IMR-90 (cell line): ENCODE measurements around the gene PAM16. TPM values are rescaled to one million over a fixed set of nuclear protein-coding genes. Genes with fewer than 3 reads are reported as not detected.

Experiments used
- ATAC-seq: fragments of 200-7000 bp; cut with Tn5 transposase; 2 replicates; pipeline ENCODE4 v1.9.1; 2020; ENCODE audit warnings: low read depth, mild to moderate bottlenecking, moderate library complexity
- BruUV-seq: library from RNA; stranded (reverse); fragments of 400-500 nt; replicated peaks from 2 replicates; lab custom pipeline; 2021; lab: Mats Ljungman, UMichigan
- CTCF ChIA-PET: fragments of 300-600 bp; formaldehyde crosslinking; extraction: SDS; loops from one replicate; lab custom pipeline; 2021; ENCODE audit warnings: antibody characterized with exemption; lab: Yijun Ruan, JAX
- POLR2A ChIA-PET: fragments of 300-600 bp; sonication (Branson Sonifier 250); formaldehyde crosslinking; loops from one replicate; lab custom pipeline; 2022; ENCODE audit warnings: antibody characterized with exemption; ENCODE audit not compliant: unreplicated experiment; lab: Charles Lee
- DNase-seq: peaks from one replicate; pipeline ENCODE4 v3.0.0; 2013
- H2AFZ ChIP-seq: replicated peaks from 2 replicates; pipeline ENCODE3; 2013; ENCODE audit warnings: low read length, mild to moderate bottlenecking; ENCODE audit not compliant: poor library complexity
- H2AK5ac ChIP-seq: 2 replicates; pipeline ENCODE4 v1.6.1; 2013; ENCODE audit warnings: low read depth, low read length, inconsistent platforms
- H2AK9ac ChIP-seq: replicated peaks from 2 replicates; pipeline ENCODE3; 2013; ENCODE audit warnings: mild to moderate bottlenecking, low read depth, low read length, moderate library complexity; ENCODE audit not compliant: poor library complexity
- H2BK120ac ChIP-seq: 2 replicates; pipeline ENCODE4 v1.6.1; 2013; ENCODE audit warnings: low read depth, low read length, inconsistent platforms
- H2BK15ac ChIP-seq: 3 replicates; pipeline ENCODE4 v1.6.1; 2013; ENCODE audit warnings: low read depth, low read length, inconsistent platforms
- H2BK20ac ChIP-seq: 2 replicates; pipeline ENCODE4 v1.6.1; 2013; ENCODE audit warnings: low read depth, mild to moderate bottlenecking, inconsistent platforms, low read length, moderate library complexity
- H2BK5ac ChIP-seq: 2 replicates; pipeline ENCODE4 v1.6.1; 2013; ENCODE audit warnings: mild to moderate bottlenecking, low read depth, low read length, inconsistent platforms; ENCODE audit not compliant: poor library complexity, severe bottlenecking
- H3K14ac ChIP-seq: replicated peaks from 2 replicates; pipeline ENCODE4 v1.6.1; 2013; ENCODE audit warnings: low read depth, low read length, inconsistent platforms
- H3K18ac ChIP-seq: 2 replicates; pipeline ENCODE4 v1.6.1; 2013; ENCODE audit warnings: low read depth, low read length, control low read depth
- H3K23ac ChIP-seq: 2 replicates; pipeline ENCODE4 v1.6.1; 2013; ENCODE audit warnings: low read depth, low read length, inconsistent platforms
- H3K27ac ChIP-seq: 2 replicates; pipeline ENCODE4 v1.5.1; 2013; ENCODE audit warnings: mild to moderate bottlenecking, control low read depth, low read length; ENCODE audit not compliant: insufficient read depth
- H3K27me3 ChIP-seq: 2 replicates; pipeline ENCODE4 v1.6.1; 2013; ENCODE audit warnings: low read length; ENCODE audit not compliant: control insufficient read depth, insufficient read depth
- H3K36me3 ChIP-seq: 2 replicates; pipeline ENCODE4 v1.6.1; 2013; ENCODE audit warnings: low read length, mixed read lengths; ENCODE audit not compliant: control insufficient read depth, insufficient read depth
- H3K4ac ChIP-seq: 2 replicates; pipeline ENCODE4 v1.6.1; 2013; ENCODE audit warnings: low read depth, low read length, inconsistent platforms
- H3K4me1 ChIP-seq: 2 replicates; pipeline ENCODE4 v1.6.1; 2013; ENCODE audit warnings: low read length, mixed read lengths; ENCODE audit not compliant: control insufficient read depth, insufficient read depth
- H3K4me2 ChIP-seq: 2 replicates; pipeline ENCODE4 v1.6.1; 2013; ENCODE audit warnings: low read depth, mild to moderate bottlenecking, control low read depth, low read length, moderate library complexity
- H3K4me3 ChIP-seq: 2 replicates; pipeline ENCODE4 v1.5.1; 2013; ENCODE audit warnings: low read depth, mild to moderate bottlenecking, control low read depth, low read length, moderate library complexity; ENCODE audit not compliant: insufficient read depth
- H3K56ac ChIP-seq: 2 replicates; pipeline ENCODE4 v1.6.1; 2013; ENCODE audit warnings: low read length, inconsistent platforms; ENCODE audit not compliant: insufficient read depth; ENCODE audit errors: extremely low read depth
- H3K79me1 ChIP-seq, 2 experiments: 2 replicates each; pipeline ENCODE4 v1.6.1; 2013; ENCODE audit warnings: low read length in 2 of 2, inconsistent platforms in 1 of 2, low read depth in 1 of 2
- H3K9ac ChIP-seq: 2 replicates; pipeline ENCODE4 v1.6.1; 2013; ENCODE audit warnings: low read depth, low read length, control low read depth
- H3K9me1 ChIP-seq: 2 replicates; pipeline ENCODE4 v1.6.1; 2013; ENCODE audit warnings: low read length, inconsistent platforms; ENCODE audit not compliant: insufficient read depth
- H3K9me3 ChIP-seq: 2 replicates; pipeline ENCODE4 v1.6.1; 2013; ENCODE audit warnings: low read length; ENCODE audit not compliant: control insufficient read depth, insufficient read depth
- H4K20me1 ChIP-seq: 2 replicates; pipeline ENCODE4 v1.6.1; 2013; ENCODE audit warnings: low read length, inconsistent platforms; ENCODE audit not compliant: insufficient read depth
- H4K5ac ChIP-seq: 2 replicates; pipeline ENCODE4 v1.6.1; 2013; ENCODE audit warnings: mild to moderate bottlenecking, low read depth, low read length, control low read depth
- H4K8ac ChIP-seq, 2 experiments: 2 replicates each; pipeline ENCODE4 v1.6.1; 2013; ENCODE audit warnings: low read depth in 2 of 2, low read length in 2 of 2, control low read depth in 1 of 2, inconsistent platforms in 1 of 2
- H4K91ac ChIP-seq: 2 replicates; pipeline ENCODE4 v1.6.1; 2013; ENCODE audit warnings: low read depth, low read length, inconsistent platforms; ENCODE audit not compliant: insufficient read depth
- BHLHE40 ChIP-seq: fragments of 150-350 bp; IDR thresholded peaks from 2 replicates; pipeline ENCODE4 v1.6.1; 2016; ENCODE audit warnings: mild to moderate bottlenecking, low read depth, low read length
- CEBPB ChIP-seq: IDR thresholded peaks from 2 replicates; pipeline ENCODE4 v1.6.1; 2012; ENCODE audit warnings: low read depth, low read length, improper control_type of control experiment
- CHD1 ChIP-seq: IDR thresholded peaks from 2 replicates; pipeline ENCODE4 v1.6.1; 2012; ENCODE audit warnings: low read depth, low read length, improper control_type of control experiment
- CTCF ChIP-seq: conservative IDR thresholded peaks from 2 replicates; pipeline ENCODE4 v1.5.1; 2012; ENCODE audit warnings: mild to moderate bottlenecking, low read depth, low read length, improper control_type of control experiment
- ELK1 ChIP-seq: fragments of 150-350 bp; IDR thresholded peaks from 2 replicates; pipeline ENCODE4 v1.6.1; 2016; ENCODE audit warnings: low read depth, mild to moderate bottlenecking, low read length, moderate library complexity, borderline replicate concordance
- FOS ChIP-seq: fragments of 150-350 bp; IDR thresholded peaks from 2 replicates; pipeline ENCODE4 v1.6.1; 2016; ENCODE audit warnings: low read depth, low read length
- MAFK ChIP-seq: IDR thresholded peaks from 2 replicates; pipeline ENCODE4 v1.6.1; 2012; ENCODE audit warnings: low read depth, low read length, improper control_type of control experiment
- MXI1 ChIP-seq: IDR thresholded peaks from 2 replicates; pipeline ENCODE4 v1.6.1; 2012; ENCODE audit warnings: low read depth, mild to moderate bottlenecking, low read length, moderate library complexity, borderline replicate concordance
- NFE2L2 ChIP-seq: fragments of 150-350 bp; IDR thresholded peaks from 2 replicates; pipeline ENCODE4 v1.6.1; 2016; ENCODE audit warnings: low read depth, mild to moderate bottlenecking, low read length
- POLR2A ChIP-seq: IDR thresholded peaks from 2 replicates; pipeline ENCODE4 v1.6.1; 2012; ENCODE audit warnings: mild to moderate bottlenecking, low read depth, low read length
- RCOR1 ChIP-seq: IDR thresholded peaks from 2 replicates; pipeline ENCODE4 v1.6.1; 2012; ENCODE audit warnings: mild to moderate bottlenecking, low read length, improper control_type of control experiment; ENCODE audit not compliant: insufficient replicate concordance
- SMC3 ChIP-seq: fragments of 150-350 bp; IDR thresholded peaks from 2 replicates; pipeline ENCODE4 v1.6.1; 2016; ENCODE audit warnings: low read depth, mild to moderate bottlenecking, antibody characterized with exemption, low read length, moderate library complexity
- WGBS, 2 experiments: methylation state at CpG; one replicate each; pipeline versions ENCODE4 v1.1.5 to v1.1.7; 2013; ENCODE audit warnings: missing lambda C conversion rate in 2 of 2; ENCODE audit not compliant: insufficient read length in 1 of 2; ENCODE audit errors: extremely low coverage in 2 of 2; 5-methylcytosine and 5-hydroxymethylcytosine counted together
- dilution Hi-C: fragments of 300-500 bp; cut with HindIII; formaldehyde crosslinking; loops from one replicate; pipeline ENCODE4 v1.14.3; 2018; ENCODE audit warnings: low sequenced_read_pairs; ENCODE audit not compliant: unreplicated experiment
- in situ Hi-C: fragments of 300-500 bp; cut with MboI; formaldehyde crosslinking; loops from 3 replicates; pipeline ENCODE4 v1.14.3; 2019; ENCODE audit warnings: low sequenced_read_pairs, inconsistent platforms, mixed read lengths
- intact Hi-C: fragments of 100-400 bp; cut with micrococcal nuclease; formaldehyde crosslinking; loops from 2 replicates; pipeline ENCODE4 v1.10.0; 2022
- polyA plus RNA-seq, 3 experiments: library from polyadenylated mRNA; depleted of rRNA; stranded (reverse); fragments of >200 nt; gene quantifications; 2 replicates each; pipeline ENCODE4 v1.2.3, GENCODE V29; 2012; ENCODE audit warnings: low replicate concordance in 1 of 3
- total RNA-seq: library from RNA; depleted of rRNA; stranded (reverse); fragments of >200 nt; gene quantifications from 2 replicates; pipeline ENCODE4 v1.2.3, GENCODE V29; 2012

PAM16 gene
- total and polyA plus RNA-seq, 2 of the 4 experiments (the other 2 are of a cell fraction): 17.9 to 48.4 TPM

- no peak overlapping the region for H2AK9ac ChIP-seq
- H3K4me3 ChIP-seq: no peak overlapping the region
- dilution Hi-C loops (no loop called here), in situ Hi-C loops (loop anchor here (5.0 kb wide), 1 partner anchor 37 kb away; no protein-coding TSS in a partner anchor), intact Hi-C loops (no loop called here)
- ATAC-seq: no peak
- H2AK5ac ChIP-seq: peak overlapping the region; percentile 39; the same call in 1 of the 2 replicates
- 83% methylated on average over 1 of the region's 9 CpGs; no CpG with 5 or more reads in 1 of the 2 experiments for WGBS, 2 experiments
- H4K20me1 ChIP-seq: peaks cover 15% of the 10 kb centered on the region
- no peak overlapping the region for H2AFZ ChIP-seq
- no peak overlapping the region for H3K56ac ChIP-seq
- H3K4me1 ChIP-seq: peaks cover 2% of the 10 kb centered on the region; the same call in 1 of the 2 replicates
- H3K9ac ChIP-seq: no peak overlapping the region
- peaks cover 0 to 10% of the 10 kb centered on the region in 2 experiments; a peak in 1 of 4 replicates for H3K79me1 ChIP-seq
- H3K14ac ChIP-seq: no peak overlapping the region
- POLR2A ChIA-PET: no interaction called here
- no peaks in the 10 kb centered on the region for H3K9me1 ChIP-seq
- no peak overlapping the region for H4K91ac ChIP-seq
- BruUV-seq: no TSS peak
- H2BK15ac ChIP-seq: no peak overlapping the region
- H3K4ac ChIP-seq: no peak overlapping the region
- H3K9me3 ChIP-seq: no peaks in the 10 kb centered on the region
- H3K4me2 ChIP-seq: no peak overlapping the region
- H3K36me3 ChIP-seq: peaks cover 17% of the 10 kb centered on the region
- TF ChIP-seq BHLHE40 (no peak), CHD1 (no peak), CTCF (no peak), FOS (no peak), ELK1 (no peak), MXI1 (no peak), MAFK (no peak), NFE2L2 (no peak), CEBPB (no peak), RCOR1 (no peak), SMC3 (no peak), POLR2A (no peak)
- no peak overlapping the region for H3K18ac ChIP-seq
- DNase-seq: no peak
- H2BK120ac ChIP-seq: no peak overlapping the region
- no peak overlapping the region for H4K8ac ChIP-seq
- H2BK20ac ChIP-seq: no peak overlapping the region
- H4K5ac ChIP-seq: no peak overlapping the region
- H3K27ac ChIP-seq: no peak overlapping the region
- no peak overlapping the region for H3K23ac ChIP-seq
- no peak overlapping the region for H2BK5ac ChIP-seq
- CTCF ChIA-PET: no interaction called here
- H3K27me3 ChIP-seq: no peaks in the 10 kb centered on the region
Measured at GRCh38 chr16:4399001-4399730, 48.0 kb upstream of the PAM16 start.
